Measurements from ENCODE around the gene KHNYN.
"Not testable (repeated sequence)": the region's sequence is repeated elsewhere in the genome, so short reads cannot be mapped to it uniquely, and the experiment has no call there.

KHNYN gene

DNA sequence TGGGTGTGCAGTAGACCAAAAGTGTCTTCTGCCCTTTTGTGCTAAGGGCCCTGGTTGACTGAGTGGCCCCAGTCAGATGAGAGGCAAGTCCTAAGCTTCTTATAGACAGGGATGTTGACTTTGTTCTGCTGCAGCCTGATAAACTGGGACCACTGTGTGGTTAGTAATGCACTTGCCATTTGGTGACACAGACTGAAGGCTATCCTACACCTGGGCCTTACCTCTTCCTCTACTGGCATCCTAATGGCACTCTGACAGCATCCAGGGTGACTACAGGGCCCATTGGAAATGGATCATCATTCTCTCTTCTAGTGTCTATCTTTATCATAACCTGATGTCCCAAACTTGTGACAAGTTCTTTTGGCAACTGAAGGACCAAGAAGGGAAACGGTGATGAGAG lies 9.5 kb downstream of the KHNYN start:
- DNase-seq, result no peak

DNA sequence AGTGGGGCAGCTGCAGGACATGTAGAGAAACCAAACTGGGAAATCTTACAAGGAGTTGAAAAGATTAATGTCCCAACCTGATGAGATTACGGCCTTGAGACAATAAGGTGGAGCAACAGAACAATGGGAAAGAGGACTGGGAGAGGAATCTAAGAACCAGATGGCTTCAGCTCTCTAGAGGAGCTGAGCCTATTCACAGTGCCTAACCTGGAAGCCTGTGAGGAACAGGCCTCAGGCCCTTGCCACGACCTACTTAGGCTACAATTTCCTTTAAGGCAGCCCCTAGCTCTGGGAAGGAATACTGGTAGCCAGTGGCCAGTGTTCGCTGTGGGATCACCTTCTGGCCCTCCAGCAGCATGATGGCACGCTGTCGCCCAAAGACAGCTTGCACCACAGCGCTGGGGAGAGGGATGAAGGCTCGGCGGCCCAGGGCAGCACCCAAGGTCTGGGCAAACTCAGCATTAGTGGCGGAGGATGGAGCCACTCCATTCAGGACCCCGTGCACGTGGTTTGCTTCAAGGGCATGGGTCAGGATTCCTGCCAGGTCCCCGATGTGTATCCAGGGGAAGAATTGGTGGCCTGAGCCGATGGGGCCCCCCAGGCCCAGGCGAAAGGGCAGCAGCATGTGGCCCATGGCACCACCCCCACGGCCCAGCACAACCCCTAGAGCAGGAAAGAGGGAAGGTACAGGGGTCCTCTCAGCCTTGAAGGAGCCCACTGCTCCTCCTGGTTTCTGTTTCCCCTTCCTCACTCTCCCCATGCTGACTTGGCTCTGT lies 10.3 kb downstream of the KHNYN start:
- no peak for DNase-seq

- no peak for DNase-seq
Observed at GRCh38 chr14:24440606-24441399, 11.0 kb downstream of the KHNYN start.

GRCh38 chr14:24441485-24441884 lies 11.7 kb downstream of the KHNYN start:
- DNase-seq, result no peak

DNA sequence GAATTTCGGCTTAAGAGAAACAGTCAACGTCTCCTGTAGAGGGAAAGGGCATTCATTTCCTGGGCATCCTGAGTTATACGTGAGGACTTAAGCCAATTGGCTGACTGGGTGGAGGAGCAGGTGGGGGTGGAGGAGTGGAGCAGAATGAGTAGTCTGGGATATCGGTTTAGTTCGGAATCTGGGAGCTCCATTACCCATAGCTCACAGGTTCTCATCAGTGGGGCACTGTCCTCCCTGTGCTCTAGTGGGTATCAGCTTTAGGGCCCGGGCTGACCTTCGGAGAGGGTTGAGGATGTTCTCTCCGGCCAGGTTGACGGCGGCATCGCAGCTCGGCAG lies 12.1 kb downstream of the KHNYN start:
- peak in 2 of 3 experiments; percentile 77 to 82 for DNase-seq

- peak; percentile 99 to 100 (median 99) for DNase-seq
Observed at GRCh38 chr14:24442240-24443052, 12.7 kb downstream of the KHNYN start, which contains the start of gene SDR39U1. Gene SDR39U1 (minus strand): TSS chr14:24442776. CDS start chr14:24442769, 7 bp downstream.

DNA sequence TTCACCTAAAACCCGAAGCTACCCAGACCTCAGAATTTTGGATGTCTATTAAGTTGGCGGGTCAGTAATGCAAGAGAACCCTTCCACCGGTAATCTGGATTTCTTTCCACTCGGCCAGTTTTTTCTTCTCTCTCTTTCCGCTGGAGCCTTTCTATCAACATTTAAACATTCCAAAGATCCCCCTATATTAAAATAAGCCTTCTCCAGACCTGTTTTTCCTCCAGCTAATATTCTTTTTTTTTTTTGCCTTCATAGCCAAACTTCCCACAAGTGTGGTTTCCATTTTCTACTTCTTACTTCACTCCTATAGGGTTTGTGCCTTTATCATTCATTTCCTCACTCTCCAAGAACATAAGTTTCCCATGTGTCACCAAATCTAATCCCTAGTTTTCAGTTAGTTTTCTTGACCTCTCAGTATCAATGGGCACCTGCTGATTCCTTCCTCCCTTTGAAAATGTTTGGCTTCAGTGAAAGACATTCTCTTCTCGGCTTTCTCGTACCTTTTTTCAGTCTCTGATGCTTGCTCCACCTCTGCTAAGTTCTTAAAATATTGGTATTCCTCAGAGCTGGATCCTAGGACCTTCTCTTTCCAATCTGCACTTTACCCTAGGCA lies 13.4 kb downstream of the KHNYN start:
- DNase-seq, result no peak

- DNase-seq, result not testable (repeated sequence)
Observed at GRCh38 chr14:24450828-24451227, 21.1 kb downstream of the KHNYN start.

GRCh38 chr14:24456980-24457379 lies 27.2 kb downstream of the KHNYN start:
- DNase-seq, result no peak

GRCh38 chr14:24458736-24459135 lies 29.0 kb downstream of the KHNYN start:
- no peak for DNase-seq

DNA sequence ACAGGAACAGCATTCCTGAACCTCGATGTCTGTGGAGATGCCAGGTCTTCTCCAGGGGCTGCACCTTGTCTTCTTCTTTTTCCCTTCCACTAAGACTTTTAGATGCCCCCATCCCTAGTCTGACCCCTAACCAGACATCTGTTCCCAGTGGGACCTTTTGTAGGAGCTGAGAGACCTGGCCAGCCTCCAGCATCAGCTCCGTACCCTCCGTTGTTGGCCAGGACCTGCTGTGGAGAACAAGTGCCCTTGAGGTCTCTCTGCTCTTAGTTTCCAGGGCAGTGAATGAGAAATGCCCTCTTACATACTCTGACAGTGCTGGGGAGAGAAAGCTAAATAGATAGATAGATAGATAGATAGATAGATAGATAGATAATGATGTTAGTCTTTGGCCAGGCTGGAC lies 29.6 kb downstream of the KHNYN start:
- DNase-seq, result no peak

- DNase-seq, result no peak
Observed at GRCh38 chr14:24461336-24461735, 31.6 kb downstream of the KHNYN start.

- no peak for DNase-seq
Observed at GRCh38 chr14:24463017-24463883, 33.5 kb downstream of the KHNYN start.

GRCh38 chr14:24463884-24464785 lies 34.4 kb downstream of the KHNYN start:
- DNase-seq, result peak in 2 of 3 experiments; percentile 27 to 70

- DNase-seq, result no peak
Observed at GRCh38 chr14:24465368-24465767, 35.6 kb downstream of the KHNYN start.

GRCh38 chr14:24465805-24466204 lies 36.1 kb downstream of the KHNYN start:
- no peak for DNase-seq

- DNase-seq, result not testable (repeated sequence)
Observed at GRCh38 chr14:24470450-24470849, 40.7 kb downstream of the KHNYN start.

DNA sequence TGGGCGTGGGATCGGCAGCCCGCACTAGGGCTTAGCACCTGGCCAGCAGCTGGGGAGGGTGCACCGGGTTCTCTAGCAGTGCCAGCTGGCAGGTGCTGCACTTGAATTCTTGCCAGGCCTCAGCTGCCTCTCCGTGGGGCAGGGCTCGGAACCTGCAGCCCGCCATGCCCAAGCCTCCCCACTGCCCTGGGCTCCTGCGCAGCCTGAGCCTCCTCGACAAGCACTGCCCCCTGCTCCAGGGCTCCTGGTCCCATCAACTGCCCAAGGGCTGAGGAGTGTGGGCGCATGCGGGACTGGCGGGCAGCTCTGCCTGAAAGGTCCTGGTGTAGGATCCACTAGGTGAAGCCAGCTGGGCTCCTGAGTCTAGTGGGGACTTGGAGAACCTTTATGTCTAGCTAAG lies 43.5 kb downstream of the KHNYN start:
- DNase-seq, result no peak

DNA sequence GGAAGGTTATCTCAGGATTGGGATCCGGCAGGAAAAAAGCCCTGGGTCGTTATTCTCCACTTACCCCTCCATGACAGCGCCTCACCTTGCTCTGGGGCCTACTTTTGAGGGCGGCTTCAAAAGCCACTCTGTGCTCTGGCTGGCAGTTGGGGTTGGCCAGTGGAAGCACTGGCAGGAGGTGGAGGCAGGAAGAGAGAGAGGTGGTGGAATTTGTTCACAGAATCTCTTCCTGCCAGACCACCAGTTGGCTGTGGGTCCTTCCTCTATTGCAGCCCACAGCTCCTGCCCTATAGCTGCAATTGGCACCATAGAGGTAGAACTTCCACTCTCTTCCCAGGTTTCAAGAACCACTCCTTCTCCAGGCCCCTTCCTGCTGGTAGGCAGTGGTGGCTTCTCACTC lies 45.5 kb downstream of the KHNYN start:
- no peak for DNase-seq

DNA sequence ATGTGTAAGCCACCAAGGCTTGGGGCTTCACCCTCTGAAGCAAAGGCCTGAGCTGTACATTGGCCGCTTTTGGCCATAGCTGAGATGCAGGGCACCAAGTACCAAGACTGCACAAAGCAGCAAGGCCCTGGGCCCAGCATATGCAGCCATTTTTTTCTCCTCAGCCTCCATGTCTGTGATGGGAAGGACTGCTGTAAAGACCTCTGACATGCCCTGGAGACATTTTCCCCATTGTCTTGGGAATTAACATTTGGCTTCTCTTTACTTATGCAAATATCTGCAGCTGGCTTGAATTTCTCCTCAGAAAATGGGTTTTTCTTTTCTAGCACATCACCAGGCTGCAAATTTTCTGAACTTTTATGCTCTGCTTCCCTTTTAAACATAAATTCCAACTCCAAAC lies 50.2 kb downstream of the KHNYN start:
- not testable (repeated sequence) for DNase-seq

Data from NCI-H1417 (cell line).